Measurements from ENCODE around the gene ZDHHC19. TPM values are rescaled to one million over a fixed set of nuclear protein-coding genes. Genes with fewer than 3 reads are reported as not detected.
A peak's percentile ranks its signal among the peaks of the same experiment; 100 is the strongest.
"Not testable (repeated sequence)": the region's sequence is repeated elsewhere in the genome, so short reads cannot be mapped to it uniquely, and the experiment has no call there.

ZDHHC19 gene
- total RNA-seq, 1 donor = not detected

DNA sequence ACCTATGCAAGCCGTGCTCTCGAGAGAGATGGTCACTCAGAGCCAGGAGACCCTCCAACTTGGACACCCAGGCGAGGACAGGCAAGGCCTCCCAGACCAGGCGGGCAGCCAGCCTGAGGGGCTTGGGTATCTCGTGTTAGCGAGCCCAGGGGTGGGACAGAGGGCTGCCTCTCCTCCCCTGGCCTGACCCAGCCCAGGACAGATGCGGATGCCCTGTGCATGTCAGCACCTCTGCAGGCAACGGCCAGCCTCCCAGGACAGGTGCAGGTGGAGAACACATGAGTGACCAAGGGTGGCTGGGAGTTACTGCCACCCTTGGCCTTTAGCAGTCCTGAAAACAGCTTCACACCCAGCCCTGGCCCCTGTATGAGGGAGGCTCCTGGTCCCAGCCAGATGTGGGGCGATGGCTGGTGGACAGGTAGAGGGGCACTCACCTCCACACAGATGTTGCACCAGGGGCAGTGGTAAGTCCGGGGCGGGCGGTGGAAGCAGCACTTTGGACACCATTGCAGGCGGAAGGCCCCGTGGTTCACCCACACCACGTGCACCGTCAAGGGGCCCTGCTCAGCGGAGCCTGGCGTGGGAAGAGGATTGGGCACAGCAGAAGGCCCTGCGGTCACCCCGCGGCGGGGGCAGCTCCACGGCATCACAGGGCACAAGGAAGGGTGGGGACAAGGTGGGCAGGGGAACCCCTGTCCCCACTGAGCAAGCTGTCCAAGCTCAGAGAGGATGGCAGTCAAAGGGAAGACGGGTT is 2.1 kb downstream of the ZDHHC19 start:
- no peak for DNase-seq (ENCODE audit: low read depth)
- no peak overlapping the region for H3K4me3 ChIP-seq (ENCODE audit: low read depth, low read length)
- TF ChIP-seq, protein P1, sequence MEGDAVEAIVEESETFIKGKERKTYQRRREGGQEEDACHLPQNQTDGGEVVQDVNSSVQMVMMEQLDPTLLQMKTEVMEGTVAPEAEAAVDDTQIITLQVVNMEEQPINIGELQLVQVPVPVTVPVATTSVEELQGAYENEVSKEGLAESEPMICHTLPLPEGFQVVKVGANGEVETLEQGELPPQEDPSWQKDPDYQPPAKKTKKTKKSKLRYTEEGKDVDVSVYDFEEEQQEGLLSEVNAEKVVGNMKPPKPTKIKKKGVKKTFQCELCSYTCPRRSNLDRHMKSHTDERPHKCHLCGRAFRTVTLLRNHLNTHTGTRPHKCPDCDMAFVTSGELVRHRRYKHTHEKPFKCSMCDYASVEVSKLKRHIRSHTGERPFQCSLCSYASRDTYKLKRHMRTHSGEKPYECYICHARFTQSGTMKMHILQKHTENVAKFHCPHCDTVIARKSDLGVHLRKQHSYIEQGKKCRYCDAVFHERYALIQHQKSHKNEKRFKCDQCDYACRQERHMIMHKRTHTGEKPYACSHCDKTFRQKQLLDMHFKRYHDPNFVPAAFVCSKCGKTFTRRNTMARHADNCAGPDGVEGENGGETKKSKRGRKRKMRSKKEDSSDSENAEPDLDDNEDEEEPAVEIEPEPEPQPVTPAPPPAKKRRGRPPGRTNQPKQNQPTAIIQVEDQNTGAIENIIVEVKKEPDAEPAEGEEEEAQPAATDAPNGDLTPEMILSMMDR (IDR thresholded peaks at IDR 0.05; ENCODE audit: insufficient read depth, low read depth, low read length) = no peak

DNA sequence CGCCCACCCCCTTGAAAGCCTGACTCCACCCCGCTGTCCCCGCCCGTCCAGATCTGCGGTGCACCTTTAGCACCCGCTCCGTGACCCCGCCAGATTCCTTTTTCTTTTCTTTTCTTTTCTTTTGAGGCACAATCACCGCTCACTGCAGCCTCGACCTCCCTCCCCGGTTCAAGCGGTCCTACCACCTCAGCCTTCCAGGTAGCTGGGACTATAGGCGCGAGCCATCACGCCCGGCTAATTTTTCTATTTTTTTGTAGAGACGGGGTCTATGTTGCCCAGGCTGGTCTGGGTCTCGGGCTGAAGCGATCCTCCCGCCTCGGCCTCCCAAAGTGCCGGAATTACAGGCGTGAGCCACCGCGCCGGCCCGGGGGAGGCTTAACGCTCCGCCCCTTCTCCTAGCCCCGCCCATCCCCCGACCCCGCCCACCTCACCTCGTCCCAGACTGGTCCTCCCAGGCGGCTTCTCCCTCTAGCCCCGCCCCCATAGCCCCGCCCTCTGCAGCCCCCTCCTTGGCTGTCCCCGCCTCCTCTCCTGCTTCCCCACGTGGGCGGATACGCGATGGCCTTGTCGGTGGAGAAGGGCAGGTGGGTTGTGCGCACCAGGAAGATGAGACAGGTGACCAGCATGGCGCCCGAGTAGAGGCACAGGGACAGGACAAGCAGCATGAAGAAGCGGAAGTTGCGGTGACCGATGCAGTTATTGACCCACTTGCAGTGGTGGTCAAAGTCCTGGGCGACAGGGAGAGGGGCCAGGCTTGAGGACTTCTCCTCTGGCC is 3.2 kb downstream of the ZDHHC19 start:
- peak overlapping the region; percentile 61 for H3K4me3 ChIP-seq (ENCODE audit: low read depth, low read length)
- TF ChIP-seq, protein P1 (IDR thresholded peaks at IDR 0.05; ENCODE audit: insufficient read depth, low read depth, low read length) = no peak
- DNase-seq (ENCODE audit: low read depth) = peak; percentile 26

DNA sequence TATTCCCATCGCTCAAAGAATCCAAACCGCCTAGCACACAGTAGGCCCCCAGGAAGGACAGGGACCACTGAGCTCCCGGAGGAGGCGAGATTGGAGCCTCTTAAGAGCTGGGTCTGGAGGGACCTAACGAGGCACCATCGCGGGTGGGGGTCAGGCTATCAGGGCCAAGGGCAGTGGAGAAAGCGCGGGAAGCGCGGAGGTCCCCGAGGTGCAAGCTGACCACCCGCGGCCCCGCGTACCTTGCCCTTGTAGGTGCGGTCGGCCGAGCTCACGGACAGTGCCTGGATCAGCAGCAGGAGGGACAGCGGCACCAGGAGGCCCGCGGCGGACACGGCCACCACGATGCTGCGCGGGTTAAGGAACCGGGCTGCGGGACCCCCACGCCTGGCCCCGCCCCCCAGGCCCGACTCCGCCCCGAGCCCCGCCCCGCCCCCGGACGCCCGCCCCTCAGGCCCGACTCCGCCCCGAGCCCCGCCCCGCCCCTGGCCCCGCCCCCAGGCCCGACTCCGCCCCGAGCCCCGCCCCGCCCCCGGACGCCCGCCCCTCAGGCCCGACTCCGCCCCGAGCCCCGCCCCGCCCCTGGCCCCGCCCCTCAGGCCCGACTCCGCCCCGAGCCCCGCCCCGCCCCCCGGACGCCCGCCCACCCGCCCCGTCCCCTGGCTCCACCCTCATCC is 3.9 kb downstream of the ZDHHC19 start:
- TF ChIP-seq, protein P1 (IDR thresholded peaks at IDR 0.05; ENCODE audit: insufficient read depth, low read depth, low read length) = no peak
- DNase-seq (ENCODE audit: low read depth) = no peak
- H3K4me3 ChIP-seq (ENCODE audit: low read depth, low read length) = peak overlapping the region; percentile 49

DNA sequence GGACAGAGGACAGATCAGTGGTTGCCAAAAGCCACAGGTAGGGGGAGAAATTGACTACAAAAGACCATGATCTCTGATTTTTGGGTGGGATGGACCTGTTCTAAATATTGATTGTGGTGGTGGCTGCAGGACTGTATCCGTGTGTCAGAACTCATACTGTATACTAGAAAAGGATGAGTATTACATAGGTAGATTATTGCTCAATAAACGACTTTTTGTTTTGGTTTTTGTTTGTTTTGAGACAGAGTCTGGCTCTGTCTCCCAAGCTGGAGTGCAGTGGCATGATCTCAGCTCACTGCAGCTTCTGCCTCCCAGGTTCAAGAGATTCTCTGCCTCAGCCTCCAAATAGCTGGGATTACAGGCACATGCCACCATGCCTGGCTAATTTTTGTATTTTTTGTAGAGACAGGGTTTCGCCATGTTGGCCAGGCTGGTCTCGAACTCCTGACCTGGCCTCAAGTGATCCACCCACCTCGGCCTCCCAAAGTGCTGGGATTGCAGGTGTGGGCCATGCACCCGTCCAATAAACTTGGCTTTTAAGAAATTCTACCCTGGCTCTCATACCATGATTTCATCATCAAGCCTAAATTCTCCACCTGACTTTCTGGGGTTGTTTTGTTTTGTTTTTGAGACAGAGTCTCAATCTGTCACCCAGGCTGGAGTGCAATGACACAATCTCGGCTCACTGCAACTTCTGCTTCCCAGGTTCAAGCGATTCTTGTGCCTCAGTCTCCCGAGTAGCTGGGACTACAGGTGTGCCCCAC is 5.6 kb downstream of the ZDHHC19 start:
- not testable (repeated sequence) for H3K4me3 ChIP-seq (ENCODE audit: low read depth, low read length); DNase-seq (ENCODE audit: low read depth)

DNA sequence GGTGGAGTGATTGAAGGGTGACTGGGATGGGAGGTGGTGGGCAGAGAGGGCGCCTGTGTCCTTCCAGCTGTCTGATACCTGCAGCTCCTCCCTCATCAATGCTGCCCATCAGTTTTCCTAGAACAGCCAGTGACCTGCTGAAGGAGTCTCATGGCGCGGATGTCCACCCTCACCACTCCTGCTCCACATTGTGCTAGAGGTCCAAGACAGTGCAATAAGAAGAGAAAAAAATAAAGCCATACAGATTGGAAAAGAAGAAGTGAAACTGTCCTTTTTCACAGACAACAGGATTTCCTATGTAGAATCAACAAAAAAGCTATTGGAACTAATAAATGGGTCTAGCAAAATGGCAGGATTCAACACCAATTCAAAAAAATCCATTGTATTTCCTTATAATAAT is 7.4 kb downstream of the ZDHHC19 start:
- DNase-seq (ENCODE audit: low read depth) = no peak
- no peak overlapping the region for H3K4me3 ChIP-seq (ENCODE audit: low read depth, low read length)
- TF ChIP-seq, protein P1 (IDR thresholded peaks at IDR 0.05; ENCODE audit: insufficient read depth, low read depth, low read length) = no peak

DNA sequence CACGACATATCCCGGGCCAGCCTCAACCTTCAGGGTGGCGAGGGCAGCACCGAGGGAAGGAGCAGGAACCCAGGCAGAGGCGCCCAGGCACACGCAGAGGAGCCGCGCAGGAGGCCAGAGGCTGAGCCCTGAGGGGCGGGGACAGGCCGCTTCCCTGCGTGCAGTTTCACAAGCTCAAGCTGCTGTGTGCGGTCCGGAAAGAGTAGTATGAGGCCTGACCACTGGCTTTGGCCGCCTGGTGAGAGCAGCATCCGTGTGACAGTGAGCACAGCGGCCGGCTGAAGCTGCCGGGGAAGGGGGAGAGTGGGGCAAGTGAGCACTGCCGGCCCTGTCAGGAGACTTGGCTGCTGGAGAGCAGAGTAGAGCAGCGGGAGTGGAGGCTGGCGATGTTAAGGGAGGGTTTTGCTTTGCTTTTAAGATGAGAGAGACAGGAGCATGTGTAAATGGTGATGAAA is 8.7 kb downstream of the ZDHHC19 start:
- TF ChIP-seq, protein P1 (IDR thresholded peaks at IDR 0.05; ENCODE audit: insufficient read depth, low read depth, low read length) = no peak
- no peak overlapping the region for H3K4me3 ChIP-seq (ENCODE audit: low read depth, low read length)
- DNase-seq (ENCODE audit: low read depth) = peak; percentile 73
